RWPE2 (cell line): ENCODE results near the gene ZCRB1.

Experiments used
- ATAC-seq: fragments of 200-7000 bp; cut with Tn5 transposase; 3 replicates; pipeline ENCODE4 v1.9.1; 2021; ENCODE audit warnings: low read depth
- DNase-seq: peaks from one replicate; pipeline ENCODE4 v3.0.0-alpha.2; 2020; ENCODE audit warnings: low spot score
- H3K27ac ChIP-seq: fragments of 450-650 bp; 2 replicates; pipeline ENCODE4 v1.5.1; 2017; ENCODE audit warnings: mild to moderate bottlenecking; ENCODE audit not compliant: poor library complexity, severe bottlenecking
- H3K27me3 ChIP-seq: fragments of 250-450 bp; sonication (Bioruptor Pico); 2 replicates; pipeline ENCODE4 v1.5.1; 2021; ENCODE audit warnings: mild to moderate bottlenecking, moderate library complexity; ENCODE audit not compliant: insufficient read depth, poor library complexity, severe bottlenecking
- H3K36me3 ChIP-seq: fragments of 250-450 bp; sonication (Bioruptor Pico); 2 replicates; pipeline ENCODE4 v1.5.1; 2020; ENCODE audit warnings: low read depth, mild to moderate bottlenecking, moderate library complexity
- H3K4me1 ChIP-seq: fragments of 250-450 bp; sonication (Bioruptor Pico); 2 replicates; pipeline ENCODE4 v1.5.1; 2021; ENCODE audit warnings: mild to moderate bottlenecking, moderate library complexity; ENCODE audit not compliant: insufficient read depth, poor library complexity, severe bottlenecking
- H3K4me3 ChIP-seq: fragments of 250-450 bp; sonication (Bioruptor Pico); 2 replicates; pipeline ENCODE4 v1.5.1; 2021; ENCODE audit warnings: mild to moderate bottlenecking, moderate library complexity; ENCODE audit not compliant: severe bottlenecking
- H3K9me3 ChIP-seq: fragments of 250-450 bp; sonication (Bioruptor Pico); 2 replicates; pipeline ENCODE4 v1.5.1; 2021; ENCODE audit warnings: mild to moderate bottlenecking, moderate library complexity; ENCODE audit not compliant: severe bottlenecking
- TF ChIP-seq, protein P1 (sequence below): fragments of 450-650 bp; IDR thresholded peaks from one replicate; pipeline ENCODE4 v1.5.1; 2017; ENCODE audit warnings: mild to moderate bottlenecking, moderate library complexity; ENCODE audit not compliant: poor library complexity, severe bottlenecking

Gene ZCRB1

DNA sequence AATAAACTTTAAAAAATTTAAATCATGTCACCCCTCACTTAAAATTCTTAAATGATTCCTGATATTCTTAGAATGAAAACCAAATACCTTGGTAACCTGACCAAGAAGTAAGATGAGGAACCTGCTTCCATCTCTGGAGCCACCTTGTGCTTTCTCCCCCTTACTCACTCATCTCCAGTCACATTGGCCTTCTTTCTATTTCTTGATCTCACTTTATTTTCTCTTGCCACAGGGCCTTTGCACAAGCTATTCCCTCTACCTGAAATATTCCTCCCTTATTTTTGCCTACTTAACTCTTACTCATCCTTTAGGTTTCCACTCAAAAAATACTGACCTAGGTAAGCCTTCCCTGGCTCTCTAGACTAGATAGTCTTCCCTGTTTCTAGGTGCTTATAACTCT is 5.1 kb downstream of the ZCRB1 start:
- DNase-seq (no peak), ATAC-seq (no peak)
- TF ChIP-seq, protein P1, sequence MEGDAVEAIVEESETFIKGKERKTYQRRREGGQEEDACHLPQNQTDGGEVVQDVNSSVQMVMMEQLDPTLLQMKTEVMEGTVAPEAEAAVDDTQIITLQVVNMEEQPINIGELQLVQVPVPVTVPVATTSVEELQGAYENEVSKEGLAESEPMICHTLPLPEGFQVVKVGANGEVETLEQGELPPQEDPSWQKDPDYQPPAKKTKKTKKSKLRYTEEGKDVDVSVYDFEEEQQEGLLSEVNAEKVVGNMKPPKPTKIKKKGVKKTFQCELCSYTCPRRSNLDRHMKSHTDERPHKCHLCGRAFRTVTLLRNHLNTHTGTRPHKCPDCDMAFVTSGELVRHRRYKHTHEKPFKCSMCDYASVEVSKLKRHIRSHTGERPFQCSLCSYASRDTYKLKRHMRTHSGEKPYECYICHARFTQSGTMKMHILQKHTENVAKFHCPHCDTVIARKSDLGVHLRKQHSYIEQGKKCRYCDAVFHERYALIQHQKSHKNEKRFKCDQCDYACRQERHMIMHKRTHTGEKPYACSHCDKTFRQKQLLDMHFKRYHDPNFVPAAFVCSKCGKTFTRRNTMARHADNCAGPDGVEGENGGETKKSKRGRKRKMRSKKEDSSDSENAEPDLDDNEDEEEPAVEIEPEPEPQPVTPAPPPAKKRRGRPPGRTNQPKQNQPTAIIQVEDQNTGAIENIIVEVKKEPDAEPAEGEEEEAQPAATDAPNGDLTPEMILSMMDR = no peak
- peaks cover 45% of the 10 kb centered on the region for H3K36me3 ChIP-seq
- H3K4me3 ChIP-seq = no peak overlapping the region
- no peak overlapping the region for H3K27ac ChIP-seq
- no peaks in the 10 kb centered on the region for H3K4me1 ChIP-seq
- H3K27me3 ChIP-seq = no peaks in the 10 kb centered on the region
- no peaks in the 10 kb centered on the region for H3K9me3 ChIP-seq

- TF ChIP-seq, protein P1 = no peak
- no peaks in the 10 kb centered on the region for H3K27me3 ChIP-seq
- ATAC-seq = no peak
These were observed 10.8 kb downstream of the ZCRB1 start for GRCh38 chr12:42315108-42315507.

DNA sequence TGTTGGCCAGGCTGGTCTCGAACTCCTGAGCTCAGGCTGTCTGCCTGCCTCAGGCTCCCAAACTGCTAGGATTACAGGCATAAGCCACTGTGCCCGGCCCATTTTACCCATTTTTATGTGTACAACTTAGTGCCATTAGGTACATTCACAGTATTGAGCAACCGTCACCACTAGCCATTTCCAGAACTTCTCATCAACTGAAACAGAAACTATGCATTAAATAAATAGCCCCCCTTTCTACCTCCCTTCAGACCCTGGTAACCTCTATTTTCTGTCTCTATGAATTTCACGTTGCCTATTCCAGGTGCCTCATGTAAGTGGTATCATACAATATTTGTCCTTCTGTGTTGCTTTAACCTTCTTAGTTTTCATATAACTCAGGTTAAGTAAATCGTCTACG is 15.9 kb downstream of the ZCRB1 start:
- H3K9me3 ChIP-seq = no peaks in the 10 kb centered on the region
- TF ChIP-seq, protein P1 = no peak
- no peak for ATAC-seq
- no peaks in the 10 kb centered on the region for H3K4me1 ChIP-seq
- H3K36me3 ChIP-seq = peaks cover 26% of the 10 kb centered on the region
- no peak for DNase-seq
- no peak overlapping the region for H3K4me3 ChIP-seq
- no peak overlapping the region for H3K27ac ChIP-seq
- H3K27me3 ChIP-seq = no peaks in the 10 kb centered on the region

More at GRCh38 chr12:42315108-42315507, 10.8 kb downstream of the ZCRB1 start:
- no peak for DNase-seq
- no peaks in the 10 kb centered on the region for H3K4me1 ChIP-seq
- H3K4me3 ChIP-seq = no peak overlapping the region
- H3K36me3 ChIP-seq = peaks cover 53% of the 10 kb centered on the region
- H3K27ac ChIP-seq = no peak overlapping the region
- H3K9me3 ChIP-seq = no peaks in the 10 kb centered on the region

DNA sequence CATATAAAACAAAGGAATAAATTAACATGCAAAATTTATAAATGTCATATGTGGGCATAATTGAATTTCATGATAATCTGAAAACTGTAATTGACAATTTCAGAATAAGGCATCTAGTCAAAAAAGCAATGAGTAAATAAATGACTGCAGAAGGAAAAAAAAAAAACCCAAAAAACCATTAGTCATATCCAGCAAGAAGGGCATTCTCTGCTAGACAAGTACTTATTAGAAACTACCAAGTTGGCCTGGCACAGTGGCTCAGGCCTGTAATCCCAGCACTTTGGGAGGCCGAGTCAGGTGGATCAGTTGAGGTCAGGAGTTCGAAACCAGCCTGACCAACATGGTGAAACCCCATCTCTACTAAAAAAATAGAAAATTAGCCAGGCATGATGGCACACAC is 17.5 kb downstream of the ZCRB1 start:
- Histone ChIP-seq H3K4me3 (no peak overlapping the region), H3K27me3 (no peaks in the 10 kb centered on the region), H3K4me1 (no peaks in the 10 kb centered on the region), H3K9me3 (no peaks in the 10 kb centered on the region), H3K36me3 (peaks cover 15% of the 10 kb centered on the region), H3K27ac (no peak overlapping the region)
- DNase-seq (no peak), ATAC-seq (no peak)
- TF ChIP-seq, protein P1 = no peak

- no peak for DNase-seq
- Histone ChIP-seq H3K9me3 (no peaks in the 10 kb centered on the region), H3K4me3 (no peak overlapping the region), H3K4me1 (no peaks in the 10 kb centered on the region), H3K27me3 (no peaks in the 10 kb centered on the region), H3K27ac (no peak overlapping the region), H3K36me3 (no peaks in the 10 kb centered on the region)
- TF ChIP-seq, protein P1 = no peak
- no peak for ATAC-seq
These were observed 19.6 kb downstream of the ZCRB1 start for GRCh38 chr12:42306297-42306696.
